HG02610 (cell line): ENCODE results near the gene SUZ12.
A peak's percentile ranks its signal among the peaks of the same experiment; 100 is the strongest.
"Not testable (repeated sequence)": the region's sequence is repeated elsewhere in the genome, so short reads cannot be mapped to it uniquely, and the experiment has no call there.

Source experiments
- ATAC-seq: cut with Tn5 transposase; IDR thresholded peaks from one replicate; pipeline ENCODE4 v1.9.1; 2021; ENCODE audit warnings: mild to moderate bottlenecking, moderate library complexity; ENCODE audit not compliant: unreplicated experiment

The SUZ12 gene

DNA sequence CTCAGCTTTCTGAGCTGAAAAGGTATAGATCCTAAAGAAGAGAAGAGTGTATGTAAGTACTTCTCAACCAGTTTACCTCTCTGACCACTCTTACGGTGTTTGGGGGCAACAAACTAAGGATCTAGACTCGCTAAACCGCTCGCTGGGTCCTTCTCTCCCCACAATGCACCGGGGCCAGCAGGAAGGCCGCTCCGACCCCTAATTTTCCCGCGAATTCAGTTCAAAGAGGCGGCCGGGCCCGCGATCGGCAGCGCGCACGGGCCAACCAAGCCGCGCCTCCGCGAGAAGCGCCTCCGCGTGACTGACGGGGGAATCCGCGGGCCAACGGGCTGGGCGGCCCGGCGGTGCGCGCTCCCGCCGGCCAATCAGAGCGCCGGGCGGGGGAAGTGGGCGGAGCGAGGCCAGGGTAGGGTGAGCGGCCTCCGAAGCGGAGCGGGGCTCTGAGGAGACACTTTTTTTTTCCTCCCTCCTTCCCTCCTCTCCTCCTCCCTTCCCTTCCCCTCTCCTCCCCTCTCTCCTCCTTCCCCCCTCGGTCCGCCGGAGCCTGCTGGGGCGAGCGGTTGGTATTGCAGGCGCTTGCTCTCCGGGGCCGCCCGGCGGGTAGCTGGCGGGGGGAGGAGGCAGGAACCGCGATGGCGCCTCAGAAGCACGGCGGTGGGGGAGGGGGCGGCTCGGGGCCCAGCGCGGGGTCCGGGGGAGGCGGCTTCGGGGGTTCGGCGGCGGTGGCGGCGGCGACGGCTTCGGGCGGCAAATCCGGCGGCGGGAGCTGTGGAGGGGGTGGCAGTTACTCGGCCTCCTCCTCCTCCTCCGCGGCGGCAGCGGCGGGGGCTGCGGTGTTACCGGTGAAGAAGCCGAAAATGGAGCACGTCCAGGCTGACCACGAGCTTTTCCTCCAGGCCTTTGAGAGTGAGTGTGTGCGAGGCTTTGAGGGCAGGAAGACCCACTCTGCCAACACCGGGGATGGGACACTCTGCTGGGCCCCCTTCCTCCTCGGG is at the start of gene SUZ12:
TSS of gene SUZ12 (plus strand) at position 393 of the 995 bp plus-strand sequence. CDS start at position 633, 240 bp downstream.
- ATAC-seq = peak; percentile 97

DNA sequence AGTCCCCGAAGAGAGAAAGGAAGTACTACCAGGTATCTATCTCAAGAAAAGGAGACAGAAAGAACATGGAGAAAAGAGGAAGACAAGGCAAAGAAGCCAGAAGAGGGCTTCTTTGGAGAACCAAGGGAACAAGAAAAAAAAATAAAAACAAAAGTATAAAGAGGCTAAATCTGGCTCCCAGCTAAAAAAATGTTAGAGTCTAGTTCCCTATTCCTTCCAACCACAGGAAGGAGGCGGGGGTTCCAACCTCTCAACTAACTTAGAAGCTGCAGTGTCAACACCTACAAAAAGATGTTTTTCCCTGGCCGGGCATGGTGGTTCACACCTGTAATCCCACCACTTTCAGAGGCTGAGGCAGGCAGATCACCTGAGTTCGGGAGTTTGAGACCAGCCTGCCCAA is 48.7 kb upstream of the SUZ12 start:
- ATAC-seq = no peak

DNA sequence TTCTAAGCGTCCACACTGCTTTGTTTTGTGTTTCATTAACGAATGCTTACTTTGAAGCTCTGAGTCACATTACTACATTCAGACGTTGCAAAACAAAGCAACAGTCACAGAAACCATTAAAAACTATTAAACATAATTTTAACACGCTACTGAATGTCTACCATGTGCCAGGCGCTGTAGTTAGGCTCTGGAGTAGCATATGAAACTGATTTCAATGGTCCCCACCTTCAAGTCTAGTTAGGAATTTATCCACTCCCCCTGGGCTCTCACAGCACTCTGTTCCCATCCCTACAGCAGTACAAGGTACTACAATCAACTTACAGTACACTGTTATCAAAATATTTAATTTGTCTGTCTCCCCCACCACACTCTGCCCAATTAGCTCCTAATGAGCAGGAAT is 35.9 kb upstream of the SUZ12 start:
- no peak for ATAC-seq

DNA sequence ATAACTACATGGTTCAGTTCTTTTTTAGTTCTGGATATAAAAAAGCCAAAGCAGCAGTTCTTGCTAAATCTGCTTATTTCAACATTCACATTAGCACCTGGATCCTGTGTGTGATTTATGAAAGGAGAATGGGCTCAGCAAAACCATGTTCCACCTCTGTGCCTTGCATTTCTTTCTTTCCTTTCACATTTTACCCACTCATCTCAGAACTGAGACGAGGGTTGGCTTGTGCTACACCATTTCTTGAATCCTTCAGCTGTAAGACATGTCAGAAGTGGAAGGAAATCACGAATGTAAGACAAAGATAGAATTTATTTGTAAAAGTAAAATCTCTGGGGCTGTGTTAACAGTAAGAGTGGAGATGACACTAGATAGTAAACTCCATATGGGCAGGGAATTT is 34.1 kb upstream of the SUZ12 start:
- ATAC-seq = no peak

DNA sequence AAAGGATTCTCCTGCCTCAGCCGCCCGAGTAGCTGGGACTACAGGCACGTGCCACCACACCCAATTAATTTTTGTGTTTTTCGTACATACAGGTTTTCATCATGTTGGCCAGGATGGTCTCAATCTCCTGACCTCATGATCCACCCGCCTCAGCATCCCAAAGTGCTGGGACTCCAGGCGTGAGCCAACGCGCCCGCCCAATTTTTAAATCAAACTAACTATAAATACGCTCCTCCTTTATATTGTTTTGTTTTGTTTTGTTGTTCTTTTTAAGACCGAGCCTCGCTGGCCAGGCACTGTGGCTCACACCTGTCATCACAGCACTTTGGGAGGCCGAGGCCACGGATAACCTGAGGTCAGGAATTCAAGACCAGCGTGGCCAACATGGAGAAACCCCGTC is 33.4 kb upstream of the SUZ12 start:
- no peak for ATAC-seq

DNA sequence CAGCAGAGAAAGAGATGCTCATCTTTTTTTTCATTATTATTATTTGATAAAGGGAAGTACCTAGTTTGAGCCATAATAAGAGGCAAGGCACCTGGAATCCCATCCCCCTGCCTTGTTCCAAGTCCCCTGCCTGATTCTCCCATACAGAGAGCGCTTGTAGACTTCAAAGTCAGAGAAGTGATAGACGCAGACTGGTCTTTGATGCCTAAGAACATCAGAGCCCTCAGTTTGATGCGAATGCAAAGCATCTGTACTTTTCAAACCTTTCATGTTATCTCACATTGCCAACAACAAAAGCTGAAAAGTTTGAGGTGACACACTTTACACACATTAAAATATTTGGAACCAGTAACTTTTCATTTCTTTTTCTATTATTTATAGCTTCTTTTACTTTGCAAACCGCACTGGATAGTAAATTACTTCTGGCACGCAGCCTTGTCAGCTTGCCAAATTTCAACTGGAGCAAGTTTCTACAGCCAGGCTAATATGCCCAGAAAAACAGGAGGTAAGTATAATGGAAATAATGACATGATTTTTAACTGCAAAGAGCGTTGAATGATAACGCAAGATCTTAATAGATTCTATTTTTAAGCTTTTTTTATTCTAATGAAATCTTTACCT is 29.4 kb upstream of the SUZ12 start:
- no peak for ATAC-seq

DNA sequence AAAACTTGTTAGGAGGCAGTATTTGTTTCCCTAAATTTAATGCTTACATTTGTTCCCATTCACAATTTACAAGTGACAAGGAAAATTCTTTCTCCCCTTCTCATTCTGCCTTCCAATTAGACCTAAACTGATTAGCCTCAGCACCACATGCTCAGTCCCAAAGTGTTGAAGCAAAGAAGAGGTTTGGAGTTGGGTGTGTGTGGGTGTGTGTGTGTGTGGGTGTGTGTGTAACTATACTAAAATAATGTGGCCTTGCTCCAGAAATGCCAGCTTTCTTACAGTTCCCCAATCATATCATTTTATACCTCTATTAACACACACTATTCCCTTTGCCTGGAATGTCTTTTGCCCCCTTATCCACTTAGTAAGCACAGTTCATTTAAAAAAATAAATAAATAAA is 28.4 kb upstream of the SUZ12 start:
- ATAC-seq = no peak

DNA sequence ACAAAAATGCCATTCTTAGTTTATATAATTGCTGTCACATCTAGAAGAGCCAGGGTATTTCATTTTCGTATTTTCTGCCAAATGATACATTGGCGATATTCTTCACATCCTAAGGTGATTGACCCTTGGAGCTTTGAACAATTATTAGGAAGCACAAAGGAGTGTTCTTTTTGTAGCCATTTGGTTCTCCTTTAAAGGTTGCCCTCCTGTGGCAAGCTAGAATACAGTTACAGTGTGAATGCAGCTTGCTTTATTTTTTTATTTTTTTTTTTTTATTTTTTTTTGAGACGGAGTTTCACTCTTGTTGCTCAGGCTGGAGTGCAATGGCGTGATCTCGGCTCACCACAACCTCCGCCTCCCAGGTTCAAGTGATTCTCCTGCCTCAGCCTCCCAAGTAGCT is 24.1 kb upstream of the SUZ12 start:
- not testable (repeated sequence) for ATAC-seq

DNA sequence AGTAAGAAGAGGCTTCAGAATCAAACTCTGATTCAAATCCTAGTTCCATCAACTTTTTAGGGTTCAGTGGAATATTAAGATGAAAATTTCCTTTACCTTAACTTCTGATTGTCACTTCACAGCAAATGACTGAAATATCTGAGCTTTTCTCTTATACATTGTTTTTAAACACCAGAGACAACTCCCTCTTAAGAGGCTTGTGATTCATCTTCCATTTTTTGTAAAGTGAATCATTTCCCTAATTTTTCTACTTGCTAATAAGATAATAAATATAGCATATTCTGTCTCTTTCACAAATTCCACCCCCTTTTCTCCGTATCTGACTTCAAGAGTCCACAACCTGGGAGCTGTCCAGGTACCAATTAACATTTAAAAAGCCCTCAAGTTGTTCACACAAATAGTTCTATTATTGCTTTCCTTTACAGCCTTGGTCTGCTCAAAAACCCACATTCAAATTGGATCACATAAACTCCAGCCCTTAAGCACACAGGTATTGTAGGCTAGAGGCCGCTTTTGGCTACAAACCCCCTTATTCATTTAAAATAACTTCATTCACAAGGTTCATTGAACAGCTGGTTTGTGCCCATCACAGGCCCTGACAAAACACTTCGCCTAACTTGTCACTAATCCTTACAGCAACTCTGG is 21.2 kb upstream of the SUZ12 start:
- no peak for ATAC-seq

DNA sequence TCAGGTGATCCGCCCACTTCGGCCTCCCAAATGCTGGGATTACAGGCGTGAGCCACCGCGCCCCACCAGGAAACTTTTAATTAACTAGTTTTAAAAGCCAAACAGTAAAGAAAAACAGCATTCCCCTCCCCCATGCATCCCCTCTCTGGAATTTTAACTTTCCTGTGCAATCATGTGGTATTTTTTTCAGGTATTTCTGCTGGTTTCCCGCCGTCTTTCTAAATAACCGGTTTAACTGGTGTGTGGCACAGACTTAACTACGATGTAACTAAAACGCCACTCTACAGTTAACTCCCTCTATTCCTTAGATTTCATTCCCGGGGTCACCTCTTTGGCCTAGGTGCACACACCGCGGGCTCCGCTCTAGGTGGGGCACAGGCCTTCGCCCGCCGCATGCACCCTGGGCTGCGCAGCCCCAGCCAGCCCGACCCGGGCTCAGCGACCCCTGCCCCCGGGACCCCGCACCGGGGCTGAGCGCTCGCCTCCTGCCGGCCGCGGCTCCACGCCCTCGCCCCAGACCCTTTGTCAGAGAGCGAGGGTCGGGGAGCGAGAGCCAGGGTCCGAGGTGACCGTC is 20.2 kb upstream of the SUZ12 start:
- ATAC-seq = no peak

DNA sequence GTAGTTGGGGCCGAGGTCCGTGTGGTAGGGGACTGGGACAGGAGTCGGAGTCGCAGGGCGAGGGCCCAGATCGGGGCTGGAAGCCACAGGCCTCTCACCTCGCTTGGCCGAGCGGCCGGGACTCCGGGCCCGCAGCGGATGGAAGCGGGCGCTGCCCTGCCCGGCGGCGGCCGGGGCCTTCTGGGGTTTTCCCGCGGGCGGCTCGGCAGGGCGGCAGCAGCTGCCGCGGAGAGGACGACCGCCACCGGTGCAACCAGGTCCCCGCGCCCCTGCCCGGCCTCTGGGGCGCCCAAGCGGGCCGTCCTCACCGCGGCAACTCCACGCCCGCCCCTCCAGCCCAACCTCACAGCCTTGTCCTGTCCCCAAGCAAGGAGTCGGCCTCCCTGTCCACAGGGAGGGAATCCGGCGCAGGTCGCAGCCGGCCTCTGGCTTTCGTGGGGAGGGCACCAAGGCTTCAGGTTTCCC is 19.7 kb upstream of the SUZ12 start:
- no peak for ATAC-seq

DNA sequence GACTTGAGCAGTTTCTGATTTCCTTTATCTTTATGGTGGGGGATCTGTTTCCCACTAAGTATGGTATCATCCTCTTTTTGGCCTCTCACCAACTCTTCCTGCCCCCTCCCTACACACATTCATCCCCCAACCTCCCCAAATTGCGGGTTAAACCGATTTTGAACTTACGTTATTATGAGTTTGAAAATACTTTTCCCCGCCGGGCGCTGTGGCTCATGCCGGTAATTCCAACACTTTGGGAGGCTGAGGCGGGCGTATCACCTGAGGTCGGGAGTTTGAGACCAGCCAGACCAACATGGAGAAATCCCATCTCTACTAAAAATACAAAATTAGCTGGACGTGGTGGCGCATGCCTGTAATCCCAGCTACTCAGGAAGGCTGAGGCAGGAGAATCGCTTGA is 19.1 kb upstream of the SUZ12 start:
- not testable (repeated sequence) for ATAC-seq

DNA sequence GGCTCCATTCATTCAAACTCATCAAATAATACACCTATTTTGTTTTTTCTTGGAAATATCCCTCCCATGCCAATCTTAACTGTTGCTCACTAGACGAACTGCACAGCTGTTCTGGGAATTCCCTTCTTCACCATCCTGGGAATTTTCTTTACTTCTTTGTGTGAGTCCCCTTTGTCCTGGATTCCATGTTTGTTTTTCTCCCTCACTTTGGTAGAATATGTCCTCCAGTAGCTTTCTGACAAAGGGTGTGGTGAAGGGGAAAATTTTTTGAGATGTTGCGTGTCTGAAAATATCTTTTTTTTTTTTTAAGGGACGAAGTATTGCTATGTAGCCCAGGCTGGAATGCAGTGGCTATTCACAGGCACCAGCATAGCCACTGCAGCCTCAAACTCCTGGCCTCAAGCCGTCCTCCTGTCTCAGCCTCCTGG is 18.1 kb upstream of the SUZ12 start:
- no peak for ATAC-seq

DNA sequence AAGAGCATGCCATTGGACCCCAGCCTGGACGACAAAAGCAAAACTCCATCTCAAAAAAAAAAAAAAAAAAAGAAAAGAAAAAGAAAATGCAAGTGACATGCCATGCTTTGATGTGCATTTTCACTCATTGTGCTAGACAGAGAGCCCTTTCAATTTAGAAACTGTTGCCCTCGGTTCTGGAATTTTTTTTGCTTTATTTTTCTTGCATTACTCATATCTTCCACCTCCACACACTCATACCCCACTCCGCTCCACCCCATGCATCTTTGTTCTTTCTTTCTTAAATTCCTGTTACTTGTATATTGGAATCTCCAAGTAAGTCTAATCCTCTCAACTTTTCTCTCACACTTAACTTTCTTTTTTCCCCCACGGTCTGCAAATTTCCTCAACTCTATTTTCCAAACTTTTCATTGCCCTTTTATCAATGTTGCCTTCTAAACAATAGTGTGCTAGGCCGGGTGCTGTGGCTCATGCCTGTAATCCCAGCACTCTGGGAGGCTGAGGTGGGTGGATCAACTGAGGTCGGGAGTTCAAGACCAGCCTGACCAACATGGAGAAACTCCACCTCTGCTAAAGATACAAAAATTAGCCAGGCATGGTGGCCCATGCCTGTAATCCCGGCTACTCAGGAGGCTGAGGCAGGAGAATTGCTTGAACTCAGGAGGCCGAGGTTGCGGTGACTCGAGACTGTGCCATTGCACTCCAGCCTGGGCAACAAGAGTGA is 16.8 kb upstream of the SUZ12 start:
- ATAC-seq = no peak

DNA sequence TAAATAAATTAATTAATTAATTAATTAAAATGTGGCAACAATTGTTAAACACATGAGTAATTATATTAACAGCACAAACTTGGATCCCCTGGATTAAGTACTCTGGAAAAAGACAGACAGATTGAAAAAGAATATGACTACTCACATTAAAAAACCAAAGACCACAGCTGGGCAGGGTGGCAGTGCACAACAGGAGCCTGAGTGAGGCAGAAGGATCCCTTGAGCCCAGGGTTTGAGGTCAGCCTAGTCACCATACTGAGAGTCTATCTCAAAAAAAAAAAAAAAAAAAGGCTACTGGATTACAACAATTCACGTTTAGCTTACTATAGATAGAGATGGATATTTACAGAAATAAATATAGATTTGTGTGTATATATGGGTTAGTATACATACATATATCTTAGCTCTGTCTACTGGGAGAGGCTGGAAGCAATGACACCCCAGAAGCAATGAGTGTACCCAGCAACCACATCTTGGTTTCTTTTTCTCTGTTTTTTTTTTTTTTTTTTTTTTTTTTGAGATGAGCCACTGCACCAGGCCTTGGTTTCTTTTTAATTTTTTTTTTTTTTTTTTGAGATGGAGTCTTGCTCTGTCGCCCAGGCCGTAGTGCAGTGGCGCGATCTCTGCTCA is 10.6 kb upstream of the SUZ12 start:
- no peak for ATAC-seq

DNA sequence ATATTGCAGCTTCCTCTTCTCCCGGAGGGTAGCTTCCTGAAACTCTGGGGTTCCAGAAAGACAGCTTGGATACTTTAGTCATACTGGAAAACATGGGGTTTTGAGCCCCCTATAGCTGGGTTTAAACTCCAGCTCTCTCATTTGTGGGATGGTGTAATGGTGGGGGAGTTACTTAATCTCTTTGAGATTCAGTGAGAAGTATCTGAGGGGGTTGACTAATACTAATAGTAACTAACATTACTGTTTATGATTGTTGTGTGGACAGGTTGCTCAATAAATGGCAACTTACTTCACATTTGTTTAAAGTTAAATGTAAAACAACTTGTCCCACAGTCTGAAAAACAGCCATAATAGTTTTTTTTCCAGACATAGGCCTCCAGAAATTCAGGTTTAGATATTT is 5.1 kb upstream of the SUZ12 start:
- no peak for ATAC-seq

DNA sequence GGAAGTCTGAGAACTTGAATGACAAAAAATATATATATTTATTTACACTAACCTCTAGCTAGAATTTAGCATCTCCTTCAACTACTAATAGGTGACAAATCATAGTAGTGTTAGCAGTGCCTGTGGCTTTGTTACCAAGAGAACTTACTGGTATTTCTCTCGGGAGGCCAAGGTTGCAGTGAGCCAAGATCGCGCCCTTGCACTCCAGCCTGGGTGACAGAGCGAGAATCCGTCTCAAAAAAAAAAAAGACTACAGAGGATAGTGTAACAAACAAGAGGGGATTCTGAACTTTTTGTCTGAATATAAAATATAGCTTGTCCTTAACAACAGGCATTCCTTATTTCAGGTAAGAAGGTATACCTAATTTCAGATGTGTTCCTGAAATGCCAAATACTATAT is 1.3 kb upstream of the SUZ12 start:
- no peak for ATAC-seq

DNA sequence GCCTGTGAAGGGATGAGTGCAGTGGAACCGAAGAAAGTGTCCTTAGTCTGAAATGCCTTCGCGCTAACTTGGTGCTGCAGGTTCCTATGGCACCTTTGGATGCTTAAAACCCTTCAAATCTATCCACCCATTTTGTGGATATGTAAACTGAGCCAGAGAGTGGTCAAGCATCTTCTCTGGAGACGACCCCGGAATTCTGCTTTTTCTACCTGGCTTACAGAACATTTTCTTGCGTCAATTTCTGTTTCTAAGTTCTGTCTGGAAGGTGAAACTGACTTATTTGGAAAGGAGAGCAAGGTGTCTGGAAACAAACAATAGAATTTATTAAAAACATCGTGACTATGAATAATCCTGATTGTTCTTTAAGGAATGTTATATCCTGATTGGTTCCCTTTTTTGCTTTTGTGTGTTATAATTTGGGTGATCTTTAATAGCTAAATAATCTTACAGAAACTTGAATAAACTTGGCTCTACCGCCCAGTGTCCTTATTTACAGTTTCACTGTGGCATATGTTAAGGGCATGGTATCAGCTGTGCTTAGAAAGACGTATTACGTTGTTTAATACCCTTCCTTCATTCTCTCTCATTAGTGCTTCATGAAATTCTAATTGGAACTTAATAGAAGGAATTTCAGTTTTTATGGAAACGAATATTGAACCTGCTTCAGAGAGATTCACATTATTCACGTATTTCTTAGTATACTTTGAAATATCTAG is 1.3 kb downstream of the SUZ12 start:
- not testable (repeated sequence) for ATAC-seq

DNA sequence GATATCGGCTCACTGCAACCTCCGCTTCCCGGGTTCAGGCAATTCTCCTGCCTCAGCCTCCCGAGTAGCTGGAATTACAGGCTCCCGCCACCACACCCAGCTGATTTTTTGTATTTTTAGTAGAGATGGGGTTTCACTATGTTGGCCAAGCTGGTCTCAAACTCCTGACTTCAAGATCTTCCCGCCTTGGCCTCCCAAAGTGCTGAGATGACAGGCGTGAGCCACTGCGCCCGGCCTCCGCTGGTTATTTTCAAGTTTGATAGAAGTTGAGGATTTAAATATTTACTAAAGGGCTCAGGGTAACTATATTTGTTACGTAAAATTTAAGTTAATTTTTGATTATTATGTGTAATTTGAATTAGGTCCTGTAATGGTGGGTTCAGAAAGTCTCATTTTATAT is 5.1 kb downstream of the SUZ12 start:
- not testable (repeated sequence) for ATAC-seq
